MCF 10A (cell line): ENCODE results near the gene SPATA6L. TPM values are rescaled to one million over a fixed set of nuclear protein-coding genes. Genes with fewer than 3 reads are reported as not detected.

Experiments
- BruUV-seq: library from RNA; stranded (reverse); fragments of 400-500 nt; replicated peaks from 2 replicates; lab custom pipeline; 2021; lab: Mats Ljungman, UMichigan
- CTCF ChIA-PET: fragments of 300-600 bp; sonication (Branson Sonifier 250); formaldehyde crosslinking; extraction: SDS; loops from one replicate; lab custom pipeline; 2021; ENCODE audit warnings: antibody characterized with exemption, inconsistent platforms; lab: Yijun Ruan, JAX
- POLR2A ChIA-PET: fragments of 300-600, 350-650 bp; sonication (Branson Sonifier 250); formaldehyde crosslinking; extraction: SDS; loops from one replicate; lab custom pipeline; 2020; ENCODE audit warnings: antibody characterized with exemption, inconsistent platforms; lab: Yijun Ruan, JAX
- DNase-seq: peaks from one replicate; pipeline ENCODE4 v3.0.0-alpha.2; 2018; ENCODE audit not compliant: unreplicated experiment
- H3K27ac Mint-ChIP-seq: one replicate; pipeline ENCODE4 v1.8.0; 2022; ENCODE audit warnings: mild to moderate bottlenecking, low read depth, mixed read lengths; ENCODE audit not compliant: unreplicated experiment
- H3K27me3 Mint-ChIP-seq: one replicate; pipeline ENCODE4 v1.8.0; 2022; ENCODE audit warnings: mixed read lengths; ENCODE audit not compliant: insufficient read depth, unreplicated experiment
- H3K36me3 Mint-ChIP-seq: one replicate; pipeline ENCODE4 v1.8.0; 2022; ENCODE audit warnings: mild to moderate bottlenecking, moderate library complexity, mixed read lengths; ENCODE audit not compliant: insufficient read depth, unreplicated experiment
- H3K4me1 Mint-ChIP-seq: one replicate; pipeline ENCODE4 v1.8.0; 2022; ENCODE audit warnings: mixed read lengths; ENCODE audit not compliant: insufficient read depth, unreplicated experiment
- H3K4me3 Mint-ChIP-seq: one replicate; pipeline ENCODE4 v1.8.0; 2022; ENCODE audit warnings: mild to moderate bottlenecking, moderate library complexity, mixed read lengths; ENCODE audit not compliant: unreplicated experiment
- H3K9me3 Mint-ChIP-seq: one replicate; pipeline ENCODE4 v1.8.0; 2022; ENCODE audit warnings: mixed read lengths; ENCODE audit not compliant: unreplicated experiment
- CTCF ChIP-seq: fragments of 200-600 bp; IDR thresholded peaks from one replicate; pipeline ENCODE4 v1.8.0; 2022; ENCODE audit warnings: antibody characterized with exemption, mild to moderate bottlenecking; ENCODE audit not compliant: unreplicated experiment
- intact Hi-C: fragments of 100-400 bp; cut with micrococcal nuclease; formaldehyde crosslinking; loops from 2 replicates; pipeline ENCODE4 v1.14.1; 2022
- total RNA-seq: library from RNA; stranded (reverse); gene quantifications from 2 replicates; pipeline ENCODE4 v1.2.3, GENCODE V29; 2022

Gene SPATA6L
- total RNA-seq, 1 experiment from 2014 or later = 5.5 TPM

- no peak overlapping the region for H3K27ac Mint-ChIP-seq
Measured at GRCh38 chr9:4639420-4639819, 26.9 kb downstream of the SPATA6L start.

GRCh38 chr9:4638968-4639367 lies 27.3 kb downstream of the SPATA6L start:
- no peaks in the 10 kb centered on the region for H3K9me3 Mint-ChIP-seq
- DNase-seq = no peak
- H3K4me1 Mint-ChIP-seq = no peaks in the 10 kb centered on the region
- no peak overlapping the region for H3K4me3 Mint-ChIP-seq
- TF ChIP-seq CTCF = no peak
- ChIA-PET POLR2A (no interaction called here), CTCF (interaction anchor here (0.5 to 2.2 kb wide), 8 partner anchors 18 to 510 kb away, joined by 3 to 8 read pairs (median 3); no protein-coding TSS in a partner anchor)
- no TSS peak for BruUV-seq
- H3K27ac Mint-ChIP-seq = no peak overlapping the region
- intact Hi-C loops = no loop called here
- peaks cover 6% of the 10 kb centered on the region for H3K36me3 Mint-ChIP-seq
- H3K27me3 Mint-ChIP-seq = no peaks in the 10 kb centered on the region

More at GRCh38 chr9:4639420-4639819, 26.9 kb downstream of the SPATA6L start:
- Mint-ChIP-seq H3K9me3 (no peaks in the 10 kb centered on the region), H3K27me3 (no peaks in the 10 kb centered on the region), H3K4me3 (no peak overlapping the region), H3K36me3 (peaks cover 6% of the 10 kb centered on the region), H3K4me1 (no peaks in the 10 kb centered on the region)
- CTCF ChIA-PET = interaction anchor here (0.5 to 2.2 kb wide), 8 partner anchors 19 to 329 kb away, joined by 3 to 8 read pairs (median 4); no protein-coding TSS in a partner anchor
- POLR2A ChIA-PET = no interaction called here
- intact Hi-C loops = no loop called here
- DNase-seq = no peak
- no peak for TF ChIP-seq CTCF
- BruUV-seq = no TSS peak

- TF ChIP-seq CTCF = no peak
- Mint-ChIP-seq H3K27me3 (no peaks in the 10 kb centered on the region), H3K9me3 (no peaks in the 10 kb centered on the region), H3K36me3 (peaks cover 6% of the 10 kb centered on the region), H3K4me1 (no peaks in the 10 kb centered on the region), H3K4me3 (no peak overlapping the region), H3K27ac (no peak overlapping the region)
- no peak for DNase-seq
- CTCF ChIA-PET = no interaction called here
- POLR2A ChIA-PET = no interaction called here
- intact Hi-C loops = no loop called here
- no TSS peak for BruUV-seq
Measured at GRCh38 chr9:4630836-4631235, 35.4 kb downstream of the SPATA6L start.

- Mint-ChIP-seq H3K27ac (no peak overlapping the region), H3K9me3 (no peaks in the 10 kb centered on the region), H3K4me1 (no peaks in the 10 kb centered on the region), H3K4me3 (no peak overlapping the region), H3K27me3 (no peaks in the 10 kb centered on the region), H3K36me3 (no peaks in the 10 kb centered on the region)
- TF ChIP-seq CTCF = no peak
- intact Hi-C loops = no loop called here
- DNase-seq = no peak
- ChIA-PET CTCF (no interaction called here), POLR2A (no interaction called here)
- no TSS peak for BruUV-seq
Measured at GRCh38 chr9:4622016-4622415, 44.3 kb downstream of the SPATA6L start.
